Panc1 (cell line): ENCODE data around the gene AFF4. TPM values are rescaled to one million over a fixed set of nuclear protein-coding genes. Genes with fewer than 3 reads are reported as not detected.

Source experiments
- ATAC-seq: fragments of 200-7000 bp; cut with Tn5 transposase; 2 replicates; pipeline ENCODE4 v1.9.1; 2020; ENCODE audit warnings: mild to moderate bottlenecking, moderate library complexity
- BruUV-seq: library from RNA; stranded (reverse); fragments of 400-500 nt; replicated peaks from 2 replicates; lab custom pipeline; 2021; lab: Mats Ljungman, UMichigan
- CTCF ChIA-PET: fragments of 300-600 bp; sonication (Branson Sonifier 250); formaldehyde crosslinking; loops from one replicate; lab custom pipeline; 2022; ENCODE audit warnings: antibody characterized with exemption; lab: Charles Lee
- POLR2A ChIA-PET: fragments of 300-600 bp; sonication (Branson Sonifier 250); formaldehyde crosslinking; loops from one replicate; lab custom pipeline; 2022; ENCODE audit warnings: antibody characterized with exemption; lab: Charles Lee
- DNase-seq: peaks from one replicate; pipeline ENCODE4 v3.0.0-alpha.2; 2010; ENCODE audit warnings: low read depth, low spot score
- H3K27ac ChIP-seq: 2 replicates; pipeline ENCODE4 v1.5.1; 2011; ENCODE audit warnings: mild to moderate bottlenecking, low read length, inconsistent platforms
- H3K27me3 ChIP-seq: fragments of 200-500 bp; sonication (Bioruptor generic); 2 replicates; pipeline ENCODE4 v1.6.0; 2014; ENCODE audit warnings: low read length, inconsistent platforms; ENCODE audit not compliant: control insufficient read depth, insufficient read depth
- H3K36me3 ChIP-seq: fragments of 200-500 bp; sonication (Bioruptor generic); 2 replicates; pipeline ENCODE4 v1.5.1; 2014; ENCODE audit warnings: inconsistent platforms, mild to moderate bottlenecking, low read length, moderate library complexity; ENCODE audit not compliant: control insufficient read depth, insufficient read depth
- H3K4me1 ChIP-seq: 2 replicates; pipeline ENCODE4 v1.5.1; 2011; ENCODE audit warnings: inconsistent platforms, mild to moderate bottlenecking, low read length, moderate library complexity; ENCODE audit not compliant: control insufficient read depth, insufficient read depth
- H3K4me3 ChIP-seq, 2 experiments: 2 replicates each; pipeline ENCODE4 v1.5.1; 2011 to 2012; ENCODE audit warnings: low read depth in 2 of 2, low read length in 2 of 2, mild to moderate bottlenecking in 2 of 2, inconsistent platforms in 1 of 2, moderate library complexity in 1 of 2
- H3K9me3 ChIP-seq: fragments of 200-500 bp; sonication (Bioruptor generic); 2 replicates; pipeline ENCODE4 v1.5.1; 2014; ENCODE audit warnings: low read depth, mild to moderate bottlenecking, inconsistent platforms, low read length, moderate library complexity; ENCODE audit not compliant: control insufficient read depth, insufficient read depth
- POLR2AphosphoS5 ChIP-seq: IDR thresholded peaks from 2 replicates; pipeline ENCODE4 v1.6.1; 2012; ENCODE audit warnings: mild to moderate bottlenecking, low read depth, low read length, moderate library complexity
- SIN3A ChIP-seq: IDR thresholded peaks from 2 replicates; pipeline ENCODE4 v1.6.1; 2012; ENCODE audit warnings: low read depth, mild to moderate bottlenecking, low read length, moderate library complexity, borderline replicate concordance; ENCODE audit not compliant: insufficient read depth
- TCF7L2 ChIP-seq: IDR thresholded peaks from 2 replicates; pipeline ENCODE4 v1.6.1; 2011; ENCODE audit warnings: mild to moderate bottlenecking, low read depth, low read length, inconsistent platforms
- in situ Hi-C: cut with HindIII; loops from 2 replicates; pipeline ENCODE4 v1.10.0; 2016; ENCODE audit warnings: low sequenced_read_pairs, low pct_unique_long_range_greater_than_20kb
- intact Hi-C: fragments of 100-400 bp; cut with micrococcal nuclease; formaldehyde crosslinking; loops from one replicate; pipeline ENCODE4 v1.10.0; 2022; ENCODE audit not compliant: unreplicated experiment
- total RNA-seq: library from RNA; stranded (reverse); gene quantifications from one replicate; pipeline ENCODE4 v1.2.1, GENCODE V29; 2021; ENCODE audit not compliant: unreplicated experiment
- TF ChIP-seq, protein P1 (sequence below), 2 experiments: IDR thresholded peaks; 2 replicates each; pipeline ENCODE4 v1.6.1; 2011 to 2012; ENCODE audit warnings: low read depth in 2 of 2, control low read depth in 1 of 2, low read length in 1 of 2, mild to moderate bottlenecking in 1 of 2, moderate library complexity in 1 of 2; ENCODE audit not compliant: insufficient read depth in 1 of 2
- TF ChIP-seq, protein P2 (sequence below): fragments of 450-650 bp; IDR thresholded peaks from 2 replicates; pipeline ENCODE4 v1.5.1; 2017; ENCODE audit warnings: mild to moderate bottlenecking

The AFF4 gene
- total RNA-seq, 1 experiment from 2014 or later, result 78.3 TPM

DNA sequence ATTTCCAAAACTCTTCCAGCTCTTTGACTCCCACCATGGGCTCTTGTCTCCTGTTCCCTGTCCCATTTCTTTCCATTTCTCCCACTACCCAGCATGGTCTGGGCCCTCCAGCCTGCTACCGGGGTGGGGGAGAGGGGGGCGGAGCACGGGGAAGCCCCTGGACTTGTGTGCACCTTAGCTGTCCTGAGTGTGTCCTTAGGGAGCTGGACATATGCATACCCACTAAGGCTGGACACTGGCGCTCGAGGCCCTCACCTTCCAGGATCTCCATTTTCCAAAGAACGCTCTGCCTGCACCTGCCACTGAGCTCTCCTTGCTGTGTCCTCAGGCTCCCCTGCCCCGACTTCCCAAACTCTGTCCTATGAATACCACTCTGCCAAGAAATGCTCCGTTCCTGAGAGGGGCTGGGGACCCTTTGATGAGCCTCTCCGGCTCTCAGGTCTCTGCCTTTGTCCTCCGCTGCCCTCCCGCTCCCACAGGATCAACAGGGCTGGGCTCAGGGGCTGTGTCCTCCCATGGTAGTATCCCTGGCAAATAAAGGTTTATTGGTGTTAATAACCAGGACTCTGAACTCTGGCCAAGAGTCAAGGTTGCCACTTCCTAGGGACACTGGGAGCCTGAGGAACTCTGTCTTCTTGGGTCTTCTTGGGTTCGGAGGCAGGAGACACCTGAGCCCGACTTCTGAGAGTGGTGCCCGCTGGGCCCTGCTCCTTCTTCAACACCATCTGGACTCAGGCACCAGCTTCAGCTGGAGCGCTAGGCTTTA lies 132.2 kb downstream of the AFF4 start:
- no peak for DNase-seq
- in situ Hi-C loops, result no loop called here
- CTCF ChIA-PET, result interaction anchor here (0.7 kb wide), 2 partner anchors 11 to 28 kb away, joined by 5 to 9 read pairs; no protein-coding TSS in a partner anchor

DNA sequence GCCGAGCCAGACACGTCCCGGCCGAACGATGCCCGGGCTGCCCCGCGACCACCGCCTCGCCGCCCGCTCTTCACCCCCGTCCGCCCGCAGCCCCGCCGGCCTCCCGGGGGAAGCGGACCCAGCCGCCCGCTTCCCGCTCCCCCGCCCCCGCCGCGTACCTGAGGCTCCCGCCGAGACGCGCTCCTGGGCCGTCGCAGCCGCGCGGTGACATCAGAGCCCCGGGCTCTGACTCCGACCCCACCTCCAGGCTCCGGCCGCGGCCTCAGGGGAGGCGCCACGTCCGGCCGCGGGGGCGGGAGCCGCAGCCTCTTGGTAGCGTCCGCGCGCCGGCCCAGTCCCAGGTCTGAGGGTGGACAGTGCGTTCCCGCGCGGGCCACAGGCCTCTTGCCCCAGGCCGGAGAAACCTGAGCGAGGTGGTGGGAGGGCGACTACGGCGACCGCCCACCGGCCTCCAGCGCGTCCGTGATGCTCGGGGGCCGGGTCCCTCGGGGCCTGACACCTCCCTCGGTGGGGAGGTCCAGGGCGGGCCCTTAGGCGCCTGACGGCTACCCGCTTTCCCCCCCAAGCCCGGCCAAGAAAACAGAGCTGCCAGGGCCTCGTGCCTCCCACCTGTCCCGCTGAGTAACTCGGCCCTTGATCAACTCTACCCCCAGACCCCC lies 132.9 kb downstream of the AFF4 start, which contains the start of gene SHROOM1:
Gene SHROOM1 (minus strand): TSS at position 212 of the 659 bp plus-strand sequence. CDS start 4,507 bp downstream, outside the sequence.
- no peaks in the 10 kb centered on the region for H3K9me3 ChIP-seq
- in situ Hi-C loops, result no loop called here
- peak within 1 kb of the TSS; percentile 56 to 60 for H3K4me3 ChIP-seq
- H3K36me3 ChIP-seq, result no peaks in the 10 kb centered on the region
- intact Hi-C loops, result loop anchor here (2.0 kb wide), 1 partner anchor 52 kb away; no protein-coding TSS in a partner anchor
- H3K27me3 ChIP-seq, result no peaks in the 10 kb centered on the region
- ChIA-PET CTCF (interaction anchor here (0.7 to 1.6 kb wide), 3 partner anchors 10 to 53 kb away, joined by 5 to 9 read pairs (median 8); no protein-coding TSS in a partner anchor), POLR2A (no interaction called here)
- ATAC-seq (peak; percentile 90), DNase-seq (no peak)
- peak within 1 kb of the TSS; percentile 55 for H3K27ac ChIP-seq
- BruUV-seq, result no TSS peak
- H3K4me1 ChIP-seq, result peaks cover 6% of the 10 kb centered on the region; the same call in 1 of the 2 replicates
- TF ChIP-seq, protein P1, sequence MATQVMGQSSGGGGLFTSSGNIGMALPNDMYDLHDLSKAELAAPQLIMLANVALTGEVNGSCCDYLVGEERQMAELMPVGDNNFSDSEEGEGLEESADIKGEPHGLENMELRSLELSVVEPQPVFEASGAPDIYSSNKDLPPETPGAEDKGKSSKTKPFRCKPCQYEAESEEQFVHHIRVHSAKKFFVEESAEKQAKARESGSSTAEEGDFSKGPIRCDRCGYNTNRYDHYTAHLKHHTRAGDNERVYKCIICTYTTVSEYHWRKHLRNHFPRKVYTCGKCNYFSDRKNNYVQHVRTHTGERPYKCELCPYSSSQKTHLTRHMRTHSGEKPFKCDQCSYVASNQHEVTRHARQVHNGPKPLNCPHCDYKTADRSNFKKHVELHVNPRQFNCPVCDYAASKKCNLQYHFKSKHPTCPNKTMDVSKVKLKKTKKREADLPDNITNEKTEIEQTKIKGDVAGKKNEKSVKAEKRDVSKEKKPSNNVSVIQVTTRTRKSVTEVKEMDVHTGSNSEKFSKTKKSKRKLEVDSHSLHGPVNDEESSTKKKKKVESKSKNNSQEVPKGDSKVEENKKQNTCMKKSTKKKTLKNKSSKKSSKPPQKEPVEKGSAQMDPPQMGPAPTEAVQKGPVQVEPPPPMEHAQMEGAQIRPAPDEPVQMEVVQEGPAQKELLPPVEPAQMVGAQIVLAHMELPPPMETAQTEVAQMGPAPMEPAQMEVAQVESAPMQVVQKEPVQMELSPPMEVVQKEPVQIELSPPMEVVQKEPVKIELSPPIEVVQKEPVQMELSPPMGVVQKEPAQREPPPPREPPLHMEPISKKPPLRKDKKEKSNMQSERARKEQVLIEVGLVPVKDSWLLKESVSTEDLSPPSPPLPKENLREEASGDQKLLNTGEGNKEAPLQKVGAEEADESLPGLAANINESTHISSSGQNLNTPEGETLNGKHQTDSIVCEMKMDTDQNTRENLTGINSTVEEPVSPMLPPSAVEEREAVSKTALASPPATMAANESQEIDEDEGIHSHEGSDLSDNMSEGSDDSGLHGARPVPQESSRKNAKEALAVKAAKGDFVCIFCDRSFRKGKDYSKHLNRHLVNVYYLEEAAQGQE (IDR thresholded peaks at IDR 0.05; ENCODE audit: insufficient read depth in 1 of 2, low read depth in 2 of 2, low read length in 1 of 2), result no peak
- TF ChIP-seq TCF7L2 (peak; percentile 51; the same call in 1 of the 2 replicates), POLR2AphosphoS5 (no peak; the same call in 1 of the 2 replicates), SIN3A (0 out of 2 replicates have a peak, but pooled peaks have one; percentile 41)

More for the DNA sequence above, 132.2 kb downstream of the AFF4 start:
- TF ChIP-seq SIN3A, result no peak
- TF ChIP-seq, protein P2, sequence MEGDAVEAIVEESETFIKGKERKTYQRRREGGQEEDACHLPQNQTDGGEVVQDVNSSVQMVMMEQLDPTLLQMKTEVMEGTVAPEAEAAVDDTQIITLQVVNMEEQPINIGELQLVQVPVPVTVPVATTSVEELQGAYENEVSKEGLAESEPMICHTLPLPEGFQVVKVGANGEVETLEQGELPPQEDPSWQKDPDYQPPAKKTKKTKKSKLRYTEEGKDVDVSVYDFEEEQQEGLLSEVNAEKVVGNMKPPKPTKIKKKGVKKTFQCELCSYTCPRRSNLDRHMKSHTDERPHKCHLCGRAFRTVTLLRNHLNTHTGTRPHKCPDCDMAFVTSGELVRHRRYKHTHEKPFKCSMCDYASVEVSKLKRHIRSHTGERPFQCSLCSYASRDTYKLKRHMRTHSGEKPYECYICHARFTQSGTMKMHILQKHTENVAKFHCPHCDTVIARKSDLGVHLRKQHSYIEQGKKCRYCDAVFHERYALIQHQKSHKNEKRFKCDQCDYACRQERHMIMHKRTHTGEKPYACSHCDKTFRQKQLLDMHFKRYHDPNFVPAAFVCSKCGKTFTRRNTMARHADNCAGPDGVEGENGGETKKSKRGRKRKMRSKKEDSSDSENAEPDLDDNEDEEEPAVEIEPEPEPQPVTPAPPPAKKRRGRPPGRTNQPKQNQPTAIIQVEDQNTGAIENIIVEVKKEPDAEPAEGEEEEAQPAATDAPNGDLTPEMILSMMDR, result no peak
- TF ChIP-seq POLR2AphosphoS5, result no peak
- TF ChIP-seq, protein P1 (IDR thresholded peaks at IDR 0.05; ENCODE audit: insufficient read depth in 1 of 2, low read depth in 2 of 2, low read length in 1 of 2), result no peak
- TF ChIP-seq TCF7L2, result no peak
- no peak for ATAC-seq
- H3K27ac ChIP-seq, result peak overlapping the region; percentile 55
- POLR2A ChIA-PET, result no interaction called here
- intact Hi-C loops, result loop anchor here (2.0 kb wide), 1 partner anchor 52 kb away; no protein-coding TSS in a partner anchor
- H3K4me3 ChIP-seq, result peak overlapping the region; percentile 56 to 60
- no peaks in the 10 kb centered on the region for H3K9me3 ChIP-seq
- BruUV-seq, result no TSS peak
- peaks cover 6% of the 10 kb centered on the region; the same call in 1 of the 2 replicates for H3K4me1 ChIP-seq
- H3K27me3 ChIP-seq, result no peaks in the 10 kb centered on the region
- no peaks in the 10 kb centered on the region for H3K36me3 ChIP-seq
